ENCODE results near the gene TRIML1.

GRCh38 chr4:188154668-188155405 is 15.6 kb downstream of the TRIML1 start:
- TF ChIP-seq, protein P1, sequence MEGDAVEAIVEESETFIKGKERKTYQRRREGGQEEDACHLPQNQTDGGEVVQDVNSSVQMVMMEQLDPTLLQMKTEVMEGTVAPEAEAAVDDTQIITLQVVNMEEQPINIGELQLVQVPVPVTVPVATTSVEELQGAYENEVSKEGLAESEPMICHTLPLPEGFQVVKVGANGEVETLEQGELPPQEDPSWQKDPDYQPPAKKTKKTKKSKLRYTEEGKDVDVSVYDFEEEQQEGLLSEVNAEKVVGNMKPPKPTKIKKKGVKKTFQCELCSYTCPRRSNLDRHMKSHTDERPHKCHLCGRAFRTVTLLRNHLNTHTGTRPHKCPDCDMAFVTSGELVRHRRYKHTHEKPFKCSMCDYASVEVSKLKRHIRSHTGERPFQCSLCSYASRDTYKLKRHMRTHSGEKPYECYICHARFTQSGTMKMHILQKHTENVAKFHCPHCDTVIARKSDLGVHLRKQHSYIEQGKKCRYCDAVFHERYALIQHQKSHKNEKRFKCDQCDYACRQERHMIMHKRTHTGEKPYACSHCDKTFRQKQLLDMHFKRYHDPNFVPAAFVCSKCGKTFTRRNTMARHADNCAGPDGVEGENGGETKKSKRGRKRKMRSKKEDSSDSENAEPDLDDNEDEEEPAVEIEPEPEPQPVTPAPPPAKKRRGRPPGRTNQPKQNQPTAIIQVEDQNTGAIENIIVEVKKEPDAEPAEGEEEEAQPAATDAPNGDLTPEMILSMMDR (IDR thresholded peaks at IDR 0.05), result no peak
- TF ChIP-seq ZFX (IDR thresholded peaks at IDR 0.05; ENCODE audit: borderline replicate concordance), result no peak

All from 22Rv1 (cell line).